DND-41 (cell line): Measurements from ENCODE around the gene THBS1.

Source experiments
- CTCF ChIP-seq: IDR thresholded peaks from 2 replicates; pipeline ENCODE4 v1.5.1; 2012; ENCODE audit warnings: borderline replicate concordance, low read length, moderate library complexity, mild to moderate bottlenecking; ENCODE audit not compliant: poor library complexity, severe bottlenecking; ENCODE audit errors: extremely low read depth
- EZH2 ChIP-seq: IDR thresholded peaks from 3 replicates; pipeline ENCODE4 v1.6.1; 2012; ENCODE audit warnings: borderline replicate concordance, low read depth, mild to moderate bottlenecking, moderate library complexity, low read length, inconsistent platforms; ENCODE audit not compliant: severe bottlenecking

GRCh38 chr15:39534996-39535395, 45.9 kb upstream of the THBS1 start:
- TF ChIP-seq EZH2 (no peak), CTCF (no peak)
